ENCODE data around the gene GNG12. TPM values are rescaled to one million over a fixed set of nuclear protein-coding genes. Genes with fewer than 3 reads are reported as not detected.

Gene GNG12
- total RNA-seq, 2 donors from 2014 or later = 49.4 to 61.5 TPM

- Histone ChIP-seq H3K27ac (no peak overlapping the region), H3K4me1 (replicated peaks) (no peaks in the 10 kb centered on the region), H3K27me3 (replicated peaks; ENCODE audit: insufficient read depth) (no peaks in the 10 kb centered on the region), H3K9me3 (no peaks in the 10 kb centered on the region), H3K4me3 (no peak overlapping the region), H3K36me3 (no peaks in the 10 kb centered on the region)
- TF ChIP-seq CTCF (IDR thresholded peaks at IDR 0.05) (no peak), POLR2AphosphoS5 (IDR thresholded peaks at IDR 0.05) (no peak), POLR2A (IDR thresholded peaks at IDR 0.05) (no peak)
- no peak for DNase-seq (ENCODE audit: low spot score)
- WGBS = 64% methylated on average over 5 of the region's 5 CpGs
- intact Hi-C loops (cut with DNase I) = loop anchor here (5.0 to 10.0 kb wide), 2 partner anchors 154 to 306 kb away; partner anchors contain the start of gene GADD45A
Observed at GRCh38 chr1:67838180-67838910, 5.1 kb upstream of the GNG12 start.

GRCh38 chr1:67836769-67837168, 3.5 kb upstream of the GNG12 start:
- intact Hi-C loops (cut with DNase I) = loop anchor here (5.0 to 10.0 kb wide), 2 partner anchors 152 to 304 kb away; partner anchors contain the start of gene GADD45A
- Histone ChIP-seq H3K27me3 (replicated peaks; ENCODE audit: insufficient read depth) (no peaks in the 10 kb centered on the region), H3K27ac (no peak overlapping the region), H3K36me3 (no peaks in the 10 kb centered on the region), H3K4me3 (no peak overlapping the region), H3K4me1 (replicated peaks) (no peaks in the 10 kb centered on the region), H3K9me3 (no peaks in the 10 kb centered on the region)
- 45% methylated on average over 2 of the region's 2 CpGs for WGBS
- DNase-seq (ENCODE audit: low spot score) = peak; percentile 25
- TF ChIP-seq POLR2A (IDR thresholded peaks at IDR 0.05) (no peak), POLR2AphosphoS5 (IDR thresholded peaks at IDR 0.05) (peak; percentile 42)

- intact Hi-C loops (cut with DNase I) = loop anchor here (5.0 to 10.0 kb wide), 2 partner anchors 151 to 304 kb away; partner anchors contain the start of gene GADD45A
- H3K9me3 ChIP-seq = no peaks in the 10 kb centered on the region
- WGBS = 33% methylated on average over 3 of the region's 3 CpGs
- no peaks in the 10 kb centered on the region for H3K4me1 ChIP-seq (replicated peaks)
- H3K36me3 ChIP-seq = no peaks in the 10 kb centered on the region
- no peaks in the 10 kb centered on the region for H3K27me3 ChIP-seq (replicated peaks; ENCODE audit: insufficient read depth)
- TF ChIP-seq CTCF (IDR thresholded peaks at IDR 0.05) = no peak
- TF ChIP-seq POLR2AphosphoS5 (IDR thresholded peaks at IDR 0.05) = no peak
- TF ChIP-seq POLR2A (IDR thresholded peaks at IDR 0.05) = no peak
- H3K27ac ChIP-seq = no peak overlapping the region
- no peak overlapping the region for H3K4me3 ChIP-seq
- no peak for DNase-seq (ENCODE audit: low spot score)
Observed at GRCh38 chr1:67835663-67836452, 2.6 kb upstream of the GNG12 start.

GRCh38 chr1:67834246-67834877, 1.1 kb upstream of the GNG12 start:
- no peak for TF ChIP-seq CTCF (IDR thresholded peaks at IDR 0.05)
- TF ChIP-seq POLR2A (IDR thresholded peaks at IDR 0.05) = no peak
- TF ChIP-seq POLR2AphosphoS5 (IDR thresholded peaks at IDR 0.05) = no peak
- intact Hi-C loops (cut with DNase I) = loop anchor here (10.0 kb wide), 1 partner anchor 150 kb away; the partner anchor contains the start of gene GADD45A
- Histone ChIP-seq H3K36me3 (no peaks in the 10 kb centered on the region), H3K4me3 (no peak overlapping the region), H3K27ac (no peak overlapping the region), H3K27me3 (replicated peaks; ENCODE audit: insufficient read depth) (no peaks in the 10 kb centered on the region), H3K4me1 (replicated peaks) (no peaks in the 10 kb centered on the region), H3K9me3 (no peaks in the 10 kb centered on the region)
- no peak for DNase-seq (ENCODE audit: low spot score)
- WGBS = 91% methylated on average over 4 of the region's 4 CpGs

GRCh38 chr1:67833602-67833940, 304 bp upstream of the GNG12 start:
- peak; percentile 15 for DNase-seq (ENCODE audit: low spot score)
- H3K36me3 ChIP-seq = no peaks in the 10 kb centered on the region
- 6% methylated on average over 21 of the region's 21 CpGs for whole genome bisulfite sequencing
- H3K27ac ChIP-seq = peak overlapping the region; percentile 89 to 90
- intact Hi-C loops (cut with DNase I) = loop anchor here (10.0 kb wide), 1 partner anchor 149 kb away; the partner anchor contains the start of gene GADD45A
- H3K4me1 ChIP-seq (replicated peaks) = no peaks in the 10 kb centered on the region
- no peaks in the 10 kb centered on the region for H3K27me3 ChIP-seq (replicated peaks; ENCODE audit: insufficient read depth)
- peak overlapping the region; percentile 82 to 91 for H3K4me3 ChIP-seq
- TF ChIP-seq CTCF (IDR thresholded peaks at IDR 0.05) = no peak
- no peak for TF ChIP-seq POLR2A (IDR thresholded peaks at IDR 0.05)
- no peak for TF ChIP-seq POLR2AphosphoS5 (IDR thresholded peaks at IDR 0.05)
- H3K9me3 ChIP-seq = no peaks in the 10 kb centered on the region

All from prostate gland (tissue), 2 donors.